ENCODE results near the gene TRAF5. TPM values are rescaled to one million over a fixed set of nuclear protein-coding genes. Genes with fewer than 3 reads are reported as not detected.
"Not testable (repeated sequence)": the region's sequence is repeated elsewhere in the genome, so short reads cannot be mapped to it uniquely, and the experiment has no call there.

Gene TRAF5
- total RNA-seq, 1 donor from 2014 or later = 73.1 TPM

GRCh38 chr1:211349741-211350140 lies 23.1 kb downstream of the TRAF5 start:
- no peak for ATAC-seq (ENCODE audit: low read depth)
- no peak for DNase-seq
- POLR2A ChIA-PET = interaction anchor here (0.6 to 1.1 kb wide), 2 partner anchors 17 to 98 kb away, joined by 4 read pairs; no protein-coding TSS in a partner anchor
- Mint-ChIP-seq H3K4me3 (no peak overlapping the region), H3K4me1 (peaks cover 86% of the 10 kb centered on the region), H3K9me3 (no peaks in the 10 kb centered on the region), H3K36me3 (ENCODE audit: low read depth) (peaks cover 52% of the 10 kb centered on the region), H3K27ac (peak overlapping the region; percentile 70), H3K27me3 (no peaks in the 10 kb centered on the region)
- intact Hi-C loops (cut with micrococcal nuclease) = loop anchor here (10.0 kb wide), 1 partner anchor 765 kb away; no protein-coding TSS in a partner anchor
- CTCF ChIA-PET = interaction anchor here (3.8 kb wide), 1 partner anchor 26 kb away, joined by 26 read pairs; no protein-coding TSS in a partner anchor
- TF ChIP-seq, protein P1, sequence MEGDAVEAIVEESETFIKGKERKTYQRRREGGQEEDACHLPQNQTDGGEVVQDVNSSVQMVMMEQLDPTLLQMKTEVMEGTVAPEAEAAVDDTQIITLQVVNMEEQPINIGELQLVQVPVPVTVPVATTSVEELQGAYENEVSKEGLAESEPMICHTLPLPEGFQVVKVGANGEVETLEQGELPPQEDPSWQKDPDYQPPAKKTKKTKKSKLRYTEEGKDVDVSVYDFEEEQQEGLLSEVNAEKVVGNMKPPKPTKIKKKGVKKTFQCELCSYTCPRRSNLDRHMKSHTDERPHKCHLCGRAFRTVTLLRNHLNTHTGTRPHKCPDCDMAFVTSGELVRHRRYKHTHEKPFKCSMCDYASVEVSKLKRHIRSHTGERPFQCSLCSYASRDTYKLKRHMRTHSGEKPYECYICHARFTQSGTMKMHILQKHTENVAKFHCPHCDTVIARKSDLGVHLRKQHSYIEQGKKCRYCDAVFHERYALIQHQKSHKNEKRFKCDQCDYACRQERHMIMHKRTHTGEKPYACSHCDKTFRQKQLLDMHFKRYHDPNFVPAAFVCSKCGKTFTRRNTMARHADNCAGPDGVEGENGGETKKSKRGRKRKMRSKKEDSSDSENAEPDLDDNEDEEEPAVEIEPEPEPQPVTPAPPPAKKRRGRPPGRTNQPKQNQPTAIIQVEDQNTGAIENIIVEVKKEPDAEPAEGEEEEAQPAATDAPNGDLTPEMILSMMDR (IDR thresholded peaks at IDR 0.05) = no peak

DNA sequence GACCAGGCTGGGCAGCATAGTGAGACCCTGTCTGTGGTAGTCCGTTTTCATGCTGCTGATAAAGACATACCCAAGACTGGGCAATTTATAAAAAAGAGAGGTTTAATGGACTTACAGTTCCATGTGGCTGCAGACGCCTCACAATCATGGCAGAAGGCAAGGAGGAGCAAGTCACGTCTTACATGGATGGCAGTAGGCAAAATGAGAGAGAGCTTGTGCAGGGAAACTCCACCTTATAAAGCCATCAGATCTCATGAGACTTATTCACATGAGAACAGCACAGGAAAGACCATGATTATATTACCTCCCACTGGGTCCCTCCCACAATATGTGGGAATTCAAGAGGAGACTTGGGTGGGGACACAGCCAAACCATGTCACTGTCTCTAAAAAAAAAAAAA lies 25.4 kb downstream of the TRAF5 start:
- intact Hi-C loops (cut with micrococcal nuclease) = loop anchor here (2.0 to 10.0 kb wide), 2 partner anchors 15 to 767 kb away; no protein-coding TSS in a partner anchor
- ChIA-PET CTCF (interaction anchor here (1.0 to 3.8 kb wide), 3 partner anchors 26 to 303 kb away, joined by 3 to 26 read pairs (median 3); no protein-coding TSS in a partner anchor), POLR2A (interaction anchor here (1.3 to 1.7 kb wide), 2 partner anchors 19 to 29 kb away, joined by 5 to 6 read pairs; no protein-coding TSS in a partner anchor)
- H3K4me3 Mint-ChIP-seq; DNase-seq; H3K9me3 Mint-ChIP-seq; ATAC-seq (ENCODE audit: low read depth); H3K27me3 Mint-ChIP-seq: not testable (repeated sequence)
- peaks cover 53% of the 10 kb centered on the region for H3K36me3 Mint-ChIP-seq (ENCODE audit: low read depth)
- H3K4me1 Mint-ChIP-seq = peaks cover 70% of the 10 kb centered on the region
- H3K27ac Mint-ChIP-seq = peak overlapping the region; percentile 77

GRCh38 chr1:211352465-211352864 lies 25.8 kb downstream of the TRAF5 start:
- Mint-ChIP-seq H3K27me3 (no peaks in the 10 kb centered on the region), H3K27ac (peak overlapping the region; percentile 94), H3K4me3 (no peak overlapping the region), H3K9me3 (no peaks in the 10 kb centered on the region), H3K4me1 (peaks cover 66% of the 10 kb centered on the region), H3K36me3 (ENCODE audit: low read depth) (peaks cover 53% of the 10 kb centered on the region)
- POLR2A ChIA-PET = interaction anchor here (1.3 to 1.7 kb wide), 2 partner anchors 19 to 29 kb away, joined by 5 to 6 read pairs; no protein-coding TSS in a partner anchor
- DNase-seq (no peak), ATAC-seq (ENCODE audit: low read depth) (no peak)
- TF ChIP-seq, protein P1 (IDR thresholded peaks at IDR 0.05) = no peak
- CTCF ChIA-PET = interaction anchor here (1.0 to 3.8 kb wide), 3 partner anchors 27 to 302 kb away, joined by 3 to 26 read pairs (median 3); no protein-coding TSS in a partner anchor
- intact Hi-C loops (cut with micrococcal nuclease) = loop anchor here (2.0 to 10.0 kb wide), 2 partner anchors 16 to 768 kb away; no protein-coding TSS in a partner anchor

GRCh38 chr1:211352985-211353515 lies 26.4 kb downstream of the TRAF5 start:
- ChIA-PET POLR2A (interaction anchor here (0.6 to 1.2 kb wide), 3 partner anchors 25 to 90 kb away, joined by 4 to 7 read pairs (median 4); no protein-coding TSS in a partner anchor), CTCF (interaction anchor here (1.0 to 4.7 kb wide), 3 partner anchors 13 to 29 kb away, joined by 3 to 34 read pairs (median 15); no protein-coding TSS in a partner anchor)
- intact Hi-C loops (cut with micrococcal nuclease) = loop anchor here (1.0 to 10.0 kb wide), 4 partner anchors 16 to 946 kb away; no protein-coding TSS in a partner anchor
- TF ChIP-seq, protein P1 (IDR thresholded peaks at IDR 0.05) = no peak
- ATAC-seq (ENCODE audit: low read depth) (peak; percentile 83), DNase-seq (no peak)
- H3K27me3 Mint-ChIP-seq = no peaks in the 10 kb centered on the region
- H3K9me3 Mint-ChIP-seq = no peaks in the 10 kb centered on the region
- peaks cover 56% of the 10 kb centered on the region for H3K36me3 Mint-ChIP-seq (ENCODE audit: low read depth)
- H3K4me1 Mint-ChIP-seq = peaks cover 60% of the 10 kb centered on the region
- peak overlapping the region; percentile 94 for H3K27ac Mint-ChIP-seq
- H3K4me3 Mint-ChIP-seq = peak overlapping the region; percentile 55

GRCh38 chr1:211353562-211354212 lies 27.1 kb downstream of the TRAF5 start:
- CTCF ChIA-PET = interaction anchor here (0.9 to 4.7 kb wide), 5 partner anchors 14 to 161 kb away, joined by 3 to 34 read pairs (median 4); no protein-coding TSS in a partner anchor
- DNase-seq (no peak), ATAC-seq (ENCODE audit: low read depth) (no peak)
- Mint-ChIP-seq H3K27me3 (no peaks in the 10 kb centered on the region), H3K4me3 (peak overlapping the region; percentile 55), H3K27ac (peak overlapping the region; percentile 94), H3K9me3 (no peaks in the 10 kb centered on the region), H3K4me1 (peaks cover 56% of the 10 kb centered on the region), H3K36me3 (ENCODE audit: low read depth) (peaks cover 54% of the 10 kb centered on the region)
- intact Hi-C loops (cut with micrococcal nuclease) = loop anchor here (1.0 to 10.0 kb wide), 4 partner anchors 17 to 946 kb away; no protein-coding TSS in a partner anchor
- POLR2A ChIA-PET = interaction anchor here (0.6 to 1.2 kb wide), 3 partner anchors 26 to 91 kb away, joined by 4 to 7 read pairs (median 4); no protein-coding TSS in a partner anchor
- TF ChIP-seq, protein P1 (IDR thresholded peaks at IDR 0.05) = no peak
